Small intestine (tissue), 7 donors: ENCODE results near the gene ZMIZ1. TPM values are rescaled to one million over a fixed set of nuclear protein-coding genes. Genes with fewer than 3 reads are reported as not detected.

Source experiments
- DNase-seq, 2 donors: peaks; one replicate each; pipeline versions ENCODE4 v3.0.0 to v3.0.0-alpha.2; 2013
- FAIRE-seq: peaks from 2 replicates; lab custom pipeline; 2012; peaks lifted over from hg19 to GRCh38; lab: Jason Lieb, UNC
- H3K27ac ChIP-seq, 3 donors: one replicate each; pipeline ENCODE4 v1.5.1; 2013; ENCODE audit warnings: low read length in 2 of 3, mild to moderate bottlenecking in 2 of 3, control low read depth in 1 of 3, inconsistent platforms in 1 of 3, low read depth in 1 of 3, moderate library complexity in 1 of 3
- H3K27me3 ChIP-seq, 3 donors: one replicate each; pipeline ENCODE4 v1.6.1; 2013; ENCODE audit warnings: low read length in 3 of 3, inconsistent platforms in 1 of 3; ENCODE audit not compliant: control insufficient read depth in 3 of 3, insufficient read depth in 3 of 3
- H3K36me3 ChIP-seq, 3 donors: one replicate each; pipeline ENCODE4 v1.6.1; 2013; ENCODE audit warnings: low read length in 3 of 3, inconsistent platforms in 1 of 3, low read depth in 1 of 3, mild to moderate bottlenecking in 1 of 3, moderate library complexity in 1 of 3; ENCODE audit not compliant: control insufficient read depth in 3 of 3, insufficient read depth in 2 of 3
- H3K4me1 ChIP-seq, 3 donors: one replicate each; pipeline ENCODE4 v1.6.1; 2013; ENCODE audit warnings: low read length in 2 of 3, inconsistent platforms in 1 of 3, low read depth in 1 of 3, mild to moderate bottlenecking in 1 of 3, moderate library complexity in 1 of 3; ENCODE audit not compliant: control insufficient read depth in 3 of 3, insufficient read depth in 2 of 3
- H3K4me3 ChIP-seq, 3 donors: one replicate each; pipeline ENCODE4 v1.5.1; 2013; ENCODE audit warnings: low read length in 3 of 3, control low read depth in 1 of 3, inconsistent platforms in 1 of 3, low read depth in 1 of 3, mild to moderate bottlenecking in 1 of 3, moderate library complexity in 1 of 3
- H3K9me3 ChIP-seq, 2 donors: one replicate each; pipeline ENCODE4 v1.6.1; 2013; ENCODE audit warnings: low read depth in 1 of 2, low read length in 1 of 2; ENCODE audit not compliant: control insufficient read depth in 2 of 2, insufficient read depth in 1 of 2
- WGBS, 3 donors: extraction: QIAGEN DNeasy Blood & Tissue Kit; methylation state at CpG; one replicate each; pipeline ENCODE4 v1.1.7; 2013; 5-methylcytosine and 5-hydroxymethylcytosine counted together
- polyA plus RNA-seq, 4 donors: library from polyadenylated mRNA; stranded (reverse) in 3 of 4; unstranded in 1 of 4; fragments of 200-250 nt in 3 of 4; fragments of 120-200 nt in 1 of 4; gene quantifications; one replicate each; pipeline versions ENCODE4 v1.2.1 to v1.2.3, GENCODE V29; 2013
- donor health status: healthy with polysubstance abuse.
- donor health status: control.
- donor health status: control.
- donor health status: Bipolar disorder and iron deficiency.
- donor health status: healthy.

Gene ZMIZ1
- polyA plus RNA-seq, 4 donors = 15.1 to 40.7 (median 19.9) TPM

DNA sequence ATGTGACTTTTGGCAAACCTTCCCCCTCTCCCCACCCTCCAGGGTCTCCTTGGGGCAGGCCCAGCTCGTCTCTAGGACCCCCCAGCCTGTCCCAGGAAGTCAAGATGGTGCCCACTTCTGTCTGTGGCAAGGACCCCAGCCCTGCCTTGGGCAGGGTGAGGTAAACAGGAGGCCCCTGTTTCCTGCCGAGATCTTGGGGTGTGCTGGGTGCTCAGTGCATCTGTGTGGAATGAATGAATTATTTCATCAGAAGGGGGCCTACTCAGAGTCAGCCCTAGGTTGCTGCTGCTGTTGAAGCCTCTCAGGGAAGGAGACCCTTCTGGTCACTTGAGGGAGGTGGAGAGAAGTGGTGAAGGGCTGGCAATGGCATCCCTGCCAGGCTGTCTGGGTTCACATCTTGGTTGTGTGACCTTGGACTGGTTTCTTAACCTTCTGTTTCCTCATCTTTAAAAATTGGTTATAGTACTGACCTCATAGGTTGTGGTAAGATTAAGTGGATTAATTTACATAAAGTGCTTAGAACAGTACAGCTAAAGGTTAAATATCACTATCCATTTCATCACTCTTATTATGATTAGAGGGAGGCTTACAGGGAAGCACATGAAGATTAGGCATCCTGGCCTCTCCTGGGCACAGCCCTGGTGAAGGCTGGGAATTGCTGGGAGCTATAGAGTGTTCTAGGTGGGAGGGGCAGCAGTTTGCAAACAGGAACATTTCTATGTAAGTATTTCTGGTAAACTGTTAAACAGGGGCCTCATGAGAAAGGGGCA is 67.7 kb downstream of the ZMIZ1 start:
- H3K36me3 ChIP-seq = peaks cover 2 to 82% (median 3%) of the 10 kb centered on the region in 3 donors
- no peak for DNase-seq
- no peaks in the 10 kb centered on the region for H3K9me3 ChIP-seq
- no peak overlapping the region for H3K4me3 ChIP-seq
- no peak for FAIRE-seq
- H3K4me1 ChIP-seq = peaks cover 0 to 35% (median 13%) of the 10 kb centered on the region in 3 donors
- H3K27me3 ChIP-seq = no peaks in the 10 kb centered on the region
- peak overlapping the region in 1 of 3 donors; percentile 6 for H3K27ac ChIP-seq
- 53 to 73% (median 62%) methylated on average over 2 of the region's 2 CpGs for WGBS, 3 donors

DNA sequence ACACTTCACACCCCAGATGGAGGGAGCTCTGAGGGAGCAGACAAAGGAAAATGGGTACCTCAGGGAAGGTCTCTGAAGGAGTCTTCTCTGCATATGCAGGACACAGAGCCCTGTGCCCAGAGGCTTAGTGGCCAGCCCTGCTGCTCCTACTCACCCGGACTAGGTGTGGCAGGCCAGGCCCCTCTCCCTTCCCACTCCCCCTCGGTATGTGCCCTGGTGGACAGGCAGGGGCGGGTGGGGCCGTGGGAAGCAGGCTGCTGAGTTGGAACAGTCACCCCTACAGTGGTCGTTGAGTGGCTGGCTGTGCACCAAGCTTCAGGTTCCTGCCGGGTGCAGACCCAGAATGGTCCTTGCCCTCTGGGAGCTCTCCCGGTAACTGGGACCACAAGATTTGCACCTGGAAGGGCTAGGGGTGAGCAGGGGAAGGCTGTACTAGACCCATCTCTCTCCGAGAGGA is 68.6 kb downstream of the ZMIZ1 start:
- no peaks in the 10 kb centered on the region for H3K9me3 ChIP-seq
- no peaks in the 10 kb centered on the region for H3K27me3 ChIP-seq
- no peak for DNase-seq
- 36 to 57% (median 47%) methylated on average over 8 of the region's 8 CpGs for WGBS, 3 donors
- no peak for FAIRE-seq
- H3K27ac ChIP-seq = peak overlapping the region in 2 of 3 donors; percentile 61 to 76
- H3K4me1 ChIP-seq = peaks cover 0 to 28% (median 13%) of the 10 kb centered on the region in 3 donors
- H3K4me3 ChIP-seq = no peak overlapping the region
- H3K36me3 ChIP-seq = peaks cover 2 to 84% (median 3%) of the 10 kb centered on the region in 3 donors

DNA sequence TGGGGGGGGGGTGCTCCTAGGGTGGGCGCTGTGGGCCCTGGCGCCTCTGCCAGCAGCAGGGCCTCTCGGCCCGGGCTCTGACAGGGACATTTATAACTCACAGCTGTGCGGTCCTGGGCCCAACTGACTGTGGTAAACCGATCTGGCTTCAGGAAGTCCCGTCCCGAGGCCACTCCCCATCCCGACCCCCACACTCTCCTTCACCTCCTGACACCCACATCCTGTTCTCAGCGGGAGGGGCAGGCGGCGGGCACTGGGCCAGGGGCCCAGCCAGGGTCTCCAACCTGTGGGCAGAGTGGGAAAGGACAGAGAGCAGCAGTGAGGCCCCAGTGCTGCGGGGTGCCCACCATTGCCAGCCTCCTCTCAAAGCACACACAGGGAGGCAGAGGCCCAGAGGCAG is 69.1 kb downstream of the ZMIZ1 start:
- Histone ChIP-seq H3K27ac (peak overlapping the region in 2 of 3 donors; percentile 61 to 76), H3K36me3 (peaks cover 2 to 85% (median 3%) of the 10 kb centered on the region in 3 donors), H3K9me3 (no peaks in the 10 kb centered on the region), H3K4me3 (no peak overlapping the region), H3K4me1 (peaks cover 0 to 25% (median 13%) of the 10 kb centered on the region in 3 donors), H3K27me3 (no peaks in the 10 kb centered on the region)
- no peak for DNase-seq
- 35 to 83% (median 60%) methylated on average over 9 to 13 of the region's 13 CpGs for WGBS, 3 donors
- FAIRE-seq = no peak

DNA sequence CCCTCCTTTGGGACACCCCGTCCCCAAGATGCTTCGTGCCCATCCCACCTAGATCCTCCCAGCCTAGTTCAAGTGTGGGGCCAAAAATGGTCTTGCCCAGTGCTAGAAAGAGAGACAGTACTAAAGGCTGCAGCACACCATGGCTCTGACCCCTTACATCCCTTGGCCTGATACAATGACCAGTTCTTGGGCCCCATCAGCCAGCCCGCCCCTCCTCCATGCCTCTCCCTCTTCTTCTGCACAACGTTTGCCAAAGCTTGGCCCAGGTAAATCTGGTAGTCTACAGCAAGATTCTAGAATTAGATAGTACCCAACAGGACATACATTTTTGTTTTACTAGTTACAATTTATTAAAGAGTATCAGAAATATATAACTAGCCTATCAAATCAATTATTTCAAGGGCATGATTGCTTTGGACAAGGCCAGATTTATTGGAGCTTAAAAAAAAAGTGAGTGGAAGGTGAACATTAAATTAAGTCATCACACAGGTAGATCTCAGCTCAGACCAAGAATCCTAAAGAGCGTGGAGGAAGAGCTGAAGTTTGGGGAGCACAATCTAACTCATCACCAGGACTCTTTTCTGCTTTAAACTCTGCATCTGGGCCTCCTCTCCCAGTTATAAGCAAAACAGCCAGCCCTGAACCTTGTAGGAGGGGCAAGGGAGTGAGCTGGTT is 69.8 kb downstream of the ZMIZ1 start:
- peaks cover 2 to 86% (median 3%) of the 10 kb centered on the region in 3 donors for H3K36me3 ChIP-seq
- H3K27ac ChIP-seq = peak overlapping the region in 2 of 3 donors; percentile 65 to 77
- H3K27me3 ChIP-seq = no peaks in the 10 kb centered on the region
- FAIRE-seq = no peak
- DNase-seq = no peak
- WGBS, 3 donors = 80 to 83% (median 82%) methylated on average over 5 of the region's 5 CpGs
- no peak overlapping the region for H3K4me3 ChIP-seq
- peaks cover 0 to 25% (median 13%) of the 10 kb centered on the region in 3 donors for H3K4me1 ChIP-seq
- no peaks in the 10 kb centered on the region for H3K9me3 ChIP-seq

DNA sequence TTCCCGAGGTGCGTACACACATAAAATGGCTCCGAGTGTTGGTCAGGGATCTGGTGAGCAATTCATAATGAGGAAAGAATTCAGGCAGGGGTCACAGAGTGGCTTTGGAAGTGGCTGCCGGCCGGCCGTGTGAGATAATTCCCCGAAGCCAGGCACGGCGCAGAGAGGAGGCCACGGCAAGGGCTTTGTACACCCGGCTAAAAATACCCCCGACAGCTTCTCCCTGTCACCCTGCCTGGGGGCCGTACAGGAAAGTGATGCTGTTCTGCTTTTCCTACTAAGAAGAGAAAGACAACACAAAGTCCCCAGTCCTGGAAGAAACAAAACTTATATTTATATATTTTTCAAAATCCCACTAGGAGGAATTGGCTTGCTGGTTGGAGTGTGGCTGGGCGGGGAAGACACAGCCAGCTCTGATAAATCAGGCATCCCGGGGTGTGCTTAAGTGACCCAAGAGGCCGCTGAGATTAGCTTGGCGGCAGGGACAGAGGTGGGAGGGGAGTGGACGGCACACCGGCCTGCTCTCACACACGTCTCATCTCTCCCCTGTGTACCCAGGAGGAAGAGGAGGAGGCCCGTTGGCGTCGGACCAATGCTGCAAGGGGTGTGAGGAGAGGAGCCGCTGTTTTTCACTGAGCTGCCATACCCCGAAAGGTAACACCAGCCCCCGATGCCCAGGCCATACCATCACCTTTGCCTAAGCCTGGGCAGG is 70.5 kb downstream of the ZMIZ1 start:
- FAIRE-seq = no peak
- H3K4me1 ChIP-seq = peaks cover 0 to 25% (median 13%) of the 10 kb centered on the region in 3 donors
- H3K27ac ChIP-seq = peak overlapping the region in 2 of 3 donors; percentile 65 to 77
- 56 to 84% (median 84%) methylated on average over 26 of the region's 26 CpGs for WGBS, 3 donors
- H3K27me3 ChIP-seq = no peaks in the 10 kb centered on the region
- DNase-seq = no peak
- no peak overlapping the region for H3K4me3 ChIP-seq
- peaks cover 2 to 87% (median 3%) of the 10 kb centered on the region in 3 donors for H3K36me3 ChIP-seq
- no peaks in the 10 kb centered on the region for H3K9me3 ChIP-seq

DNA sequence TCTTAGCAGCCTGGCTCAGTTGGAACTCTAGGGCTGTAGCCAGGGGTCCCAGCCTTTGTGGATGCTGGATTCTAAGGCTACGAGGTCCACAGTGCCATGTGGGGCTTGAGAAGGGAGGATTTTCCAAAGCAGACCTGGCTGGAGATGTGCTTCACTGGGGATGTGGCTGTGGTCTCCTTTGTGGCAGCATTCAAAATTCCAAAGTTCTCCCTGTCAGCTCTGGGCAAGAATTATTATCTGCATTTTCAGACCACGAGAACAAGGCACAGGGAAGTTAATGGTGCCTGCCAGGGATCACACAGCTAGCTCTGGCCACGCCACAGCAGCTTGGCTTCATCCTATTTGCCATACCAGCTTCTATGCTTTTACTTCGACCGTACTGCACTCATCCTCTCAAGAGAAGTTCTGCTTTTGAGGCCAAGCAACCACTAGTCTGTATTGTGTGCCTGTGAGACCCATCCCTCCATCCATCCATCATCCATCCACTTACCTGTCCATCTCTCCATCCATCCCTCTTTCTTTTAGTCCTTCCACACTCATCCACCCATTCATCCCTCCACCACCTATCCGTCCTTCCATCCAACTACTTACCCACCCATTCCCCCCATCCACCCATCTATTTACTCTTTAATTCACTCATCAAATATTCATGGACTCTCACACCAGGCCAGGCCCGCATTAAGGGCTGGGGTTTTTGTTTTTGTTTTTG is 71.5 kb downstream of the ZMIZ1 start:
- no peak for FAIRE-seq
- peak overlapping the region in 1 of 3 donors; percentile 77 for H3K27ac ChIP-seq
- no peak for DNase-seq
- H3K4me1 ChIP-seq = peaks cover 0 to 25% (median 13%) of the 10 kb centered on the region in 3 donors
- 89 to 92% (median 92%) methylated on average over 7 of the region's 7 CpGs for WGBS, 3 donors
- H3K36me3 ChIP-seq = peaks cover 2 to 88% (median 3%) of the 10 kb centered on the region in 3 donors
- no peaks in the 10 kb centered on the region for H3K27me3 ChIP-seq
- H3K4me3 ChIP-seq = no peak overlapping the region
- H3K9me3 ChIP-seq = no peaks in the 10 kb centered on the region

DNA sequence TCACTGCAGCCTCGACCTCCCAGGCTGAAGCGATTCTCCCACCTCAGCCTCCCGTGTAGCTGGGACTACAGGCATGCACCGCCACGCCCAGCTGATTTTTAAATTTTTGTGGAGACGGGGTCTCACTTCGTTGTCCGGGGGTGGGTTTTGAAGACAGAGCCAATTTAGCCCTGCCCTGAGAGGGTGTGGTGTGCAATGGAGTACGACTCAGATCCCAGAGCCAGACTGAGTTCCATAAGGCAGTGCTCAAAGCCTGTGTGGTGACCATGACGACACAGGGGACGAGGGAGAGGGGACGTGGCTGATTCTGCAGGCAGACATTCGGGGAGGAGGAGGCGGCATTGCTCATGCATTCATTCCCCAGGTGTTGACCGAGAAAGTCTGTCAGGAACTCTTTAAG is 72.1 kb downstream of the ZMIZ1 start:
- WGBS, 3 donors = 87 to 93% (median 90%) methylated on average over 15 of the region's 15 CpGs
- FAIRE-seq = no peak

More for the DNA sequence above, 72.1 kb downstream of the ZMIZ1 start:
- Histone ChIP-seq H3K36me3 (peaks cover 2 to 89% (median 3%) of the 10 kb centered on the region in 3 donors), H3K27ac (no peak overlapping the region), H3K9me3 (no peaks in the 10 kb centered on the region), H3K4me1 (peaks cover 0 to 20% (median 16%) of the 10 kb centered on the region in 3 donors), H3K4me3 (no peak overlapping the region), H3K27me3 (no peaks in the 10 kb centered on the region)
- no peak for DNase-seq
